Ovary (tissue), 9 donors: ENCODE measurements around the gene ANKS1B. TPM values are rescaled to one million over a fixed set of nuclear protein-coding genes. Genes with fewer than 3 reads are reported as not detected.

ENCODE experiments used
- DNase-seq, 5 donors: peaks; one replicate each; pipeline ENCODE4 v3.0.0-alpha.2; 2019 to 2020
- H3K27ac ChIP-seq, 2 donors: fragments of 200-600 bp; one replicate each; pipeline versions ENCODE4 v1.5.1 to v1.8.0; 2019 to 2022
- H3K27me3 ChIP-seq: fragments of 200-600 bp; one replicate; pipeline ENCODE4 v1.8.0; 2022
- H3K36me3 ChIP-seq: fragments of 200-600 bp; sonication (generic); one replicate; pipeline ENCODE4 v1.5.1; 2019
- H3K4me1 ChIP-seq: one replicate; pipeline ENCODE4 v1.8.1; 2013; ENCODE audit warnings: mild to moderate bottlenecking, moderate library complexity; ENCODE audit not compliant: insufficient read depth
- H3K4me3 ChIP-seq: fragments of 200-600 bp; sonication (generic); one replicate; pipeline ENCODE4 v1.5.1; 2017
- H3K9me3 ChIP-seq, 2 donors: fragments of 200-600 bp in 1 of 2; sonication (generic) in 1 of 2; one replicate each; pipeline versions ENCODE4 v1.5.1 to v1.8.1; 2013 to 2019; ENCODE audit warnings: mild to moderate bottlenecking in 1 of 2, moderate library complexity in 1 of 2
- CTCF ChIP-seq, 3 donors: fragments of 450-650 bp in 2 of 3; fragments of 200-600 bp in 1 of 3; IDR thresholded peaks; one replicate each; pipeline versions ENCODE4 v1.5.1 to v1.8.0; 2016 to 2022; ENCODE audit warnings: antibody characterized with exemption in 3 of 3, mild to moderate bottlenecking in 1 of 3
- EP300 ChIP-seq: sonication (generic); formaldehyde crosslinking; IDR thresholded peaks from one replicate; pipeline ENCODE4 v1.6.1; 2017; ENCODE audit warnings: antibody characterized with exemption
- POLR2A ChIP-seq: fragments of 450-650 bp; IDR thresholded peaks from one replicate; pipeline ENCODE4 v1.6.1; 2017; ENCODE audit warnings: antibody characterized with exemption, mild to moderate bottlenecking, moderate library complexity
- WGBS, 3 donors: extraction: QIAGEN DNeasy Blood & Tissue Kit in 1 of 3; methylation state at CpG; one replicate each; pipeline versions ENCODE4 v1.1.5 to v1.1.7; 2013 to 2017; 5-methylcytosine and 5-hydroxymethylcytosine counted together
- intact Hi-C, 4 donors: fragments of 100-400 bp; cut with DNase I; formaldehyde crosslinking; loops; one replicate each; pipeline versions ENCODE4 v1.11.0 to v1.15.1; 2022 to 2023
- polyA plus RNA-seq, 2 donors: library from polyadenylated mRNA; stranded (reverse); fragments of 200-250 nt in 1 of 2; fragments of 350-450 nt in 1 of 2; fragmentation: Illumina TruSeq in 1 of 2; extraction: RNeasy Lipid Tissue Mini Kit (QIAGEN cat#74804) in 1 of 2; gene quantifications; one replicate each; pipeline ENCODE4 v1.2.3, GENCODE V29; 2013 to 2014
- total RNA-seq, 7 donors: library from RNA; depleted of rRNA in 2 of 7; stranded (reverse); fragments of >200 nt in 2 of 7; fragmentation: NEBNext Ultra II Directional in 3 of 7; extraction: Animal tissue kit (Norgen Biotek cat#: 25700) in 3 of 7; gene quantifications; one replicate each; pipeline versions ENCODE4 v1.1.0 to v1.2.4, GENCODE V29; 2016 to 2023
- donor health status: DM: no; HTN: no; CAD: no; lungs with moderate emphysema.
- donor health status: DM: no; HTN: no; CAD: no.
- donor health status: Bipolar disorder and iron deficiency.
- donor health status: DM: yes; HTN: yes; CAD: no.
- donor health status: DM: no; HTN: no; CAD: no.
- donor health status: DM: yes; HTN: yes; CAD: no.

The ANKS1B gene
- total and polyA plus RNA-seq, 9 donors: 0.80 to 34.9 (median 7.7) TPM

DNA sequence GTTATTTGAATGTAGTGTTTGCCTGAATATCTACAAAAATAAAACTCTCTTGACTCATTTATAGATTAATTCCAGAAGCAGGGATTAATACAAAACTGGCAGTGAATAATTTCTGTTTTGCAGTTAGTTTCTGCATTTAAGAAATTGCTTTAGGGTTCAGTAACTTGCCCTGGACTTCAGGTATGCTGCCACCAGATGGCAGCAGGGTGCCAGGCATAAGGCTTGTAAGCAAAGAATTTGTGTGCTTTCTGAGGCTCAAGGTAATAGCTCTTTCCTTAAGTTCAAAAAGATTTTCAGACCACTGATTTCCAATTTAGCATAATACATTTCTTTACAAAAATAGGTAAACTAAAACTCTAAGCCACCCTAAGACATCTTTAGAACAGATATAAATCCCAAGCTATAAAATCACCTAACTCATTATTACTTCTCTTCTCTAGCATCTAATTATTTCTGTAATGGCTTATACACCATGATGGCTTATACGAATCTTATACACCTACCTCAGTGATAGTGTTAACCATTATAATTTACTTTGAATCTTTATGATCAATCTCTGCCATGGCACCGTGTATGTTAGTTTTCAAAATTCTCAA is 941.3 kb downstream of the ANKS1B start:
- no peaks in the 10 kb centered on the region for H3K27me3 ChIP-seq
- H3K9me3 ChIP-seq: no peaks in the 10 kb centered on the region
- no peaks in the 10 kb centered on the region for H3K36me3 ChIP-seq
- H3K4me1 ChIP-seq: no peaks in the 10 kb centered on the region
- TF ChIP-seq CTCF (IDR thresholded peaks at IDR 0.05) (peak in 1 of 3 donors; percentile 21), EP300 (no peak)
- intact Hi-C loops: loop anchor here in 1 of 4 donors (10.0 kb wide), 1 partner anchor 721 kb away; no protein-coding TSS in a partner anchor
- WGBS, 3 donors: 38 to 61% (median 55%) methylated on average over 2 of the region's 2 CpGs
- DNase-seq: peak in 4 of 5 donors; percentile 27 to 52 (median 39)
- no peak overlapping the region for H3K27ac ChIP-seq
- H3K4me3 ChIP-seq: no peak overlapping the region

GRCh38 chr12:99042226-99042625 is 942.5 kb downstream of the ANKS1B start:
- Histone ChIP-seq H3K4me3 (no peak overlapping the region), H3K9me3 (no peaks in the 10 kb centered on the region), H3K36me3 (no peaks in the 10 kb centered on the region), H3K27me3 (no peaks in the 10 kb centered on the region), H3K4me1 (no peaks in the 10 kb centered on the region), H3K27ac (no peak overlapping the region)
- TF ChIP-seq EP300 (no peak), POLR2A (no peak), CTCF (IDR thresholded peaks at IDR 0.05) (no peak)
- no peak for DNase-seq
- 66 to 73% (median 70%) methylated on average over 4 of the region's 4 CpGs for WGBS, 3 donors
- intact Hi-C loops: loop anchor here in 1 of 4 donors (10.0 kb wide), 1 partner anchor 723 kb away; no protein-coding TSS in a partner anchor

- H3K27me3 ChIP-seq: no peaks in the 10 kb centered on the region
- no peak for DNase-seq
- H3K4me3 ChIP-seq: no peak overlapping the region
- H3K27ac ChIP-seq: no peak overlapping the region
- no peaks in the 10 kb centered on the region for H3K4me1 ChIP-seq
- 88 to 91% (median 89%) methylated on average over 9 of the region's 9 CpGs for WGBS, 3 donors
- TF ChIP-seq EP300 (no peak), POLR2A (no peak), CTCF (IDR thresholded peaks at IDR 0.05) (no peak)
- intact Hi-C loops: loop anchor here in 1 of 4 donors (10.0 kb wide), 1 partner anchor 725 kb away; no protein-coding TSS in a partner anchor
- no peaks in the 10 kb centered on the region for H3K9me3 ChIP-seq
- H3K36me3 ChIP-seq: no peaks in the 10 kb centered on the region
These were observed 945.2 kb downstream of the ANKS1B start for GRCh38 chr12:99039367-99040120.

GRCh38 chr12:99036566-99036965 is 948.2 kb downstream of the ANKS1B start:
- H3K9me3 ChIP-seq: no peaks in the 10 kb centered on the region

More at GRCh38 chr12:99036566-99036965, 948.2 kb downstream of the ANKS1B start:
- Histone ChIP-seq H3K27ac (no peak overlapping the region), H3K4me3 (no peak overlapping the region), H3K27me3 (no peaks in the 10 kb centered on the region), H3K36me3 (no peaks in the 10 kb centered on the region), H3K4me1 (no peaks in the 10 kb centered on the region)
- no peak for DNase-seq
- no peak for TF ChIP-seq CTCF (IDR thresholded peaks at IDR 0.05)
- no peak for TF ChIP-seq POLR2A
- TF ChIP-seq EP300: no peak
- intact Hi-C loops: no loop called here
